AG09319 (cell line): Measurements from ENCODE around the gene NOM1.
"Not testable (repeated sequence)": the region's sequence is repeated elsewhere in the genome, so short reads cannot be mapped to it uniquely, and the experiment has no call there.

ENCODE experiments used
- DNase-seq: peaks from one replicate; pipeline ENCODE4 v3.0.0-alpha.2; 2010; ENCODE audit warnings: low read depth; ENCODE audit errors: extremely low read depth
- CTCF ChIP-seq: IDR thresholded peaks from 2 replicates; pipeline ENCODE4 v1.5.1; 2011; ENCODE audit warnings: low read depth, mild to moderate bottlenecking, inconsistent platforms, low read length, moderate library complexity

The NOM1 gene

GRCh38 chr7:156932006-156932405 lies 17.5 kb upstream of the NOM1 start:
- no peak for DNase-seq
- no peak for TF ChIP-seq CTCF

GRCh38 chr7:156935250-156935649 lies 14.3 kb upstream of the NOM1 start:
- DNase-seq, result no peak
- no peak for TF ChIP-seq CTCF

- DNase-seq, result not testable (repeated sequence)
Observed at GRCh38 chr7:156936766-156937165, 12.7 kb upstream of the NOM1 start.

GRCh38 chr7:156940421-156941122 lies 8.9 kb upstream of the NOM1 start:
- no peak for DNase-seq
- no peak for TF ChIP-seq CTCF

GRCh38 chr7:156941393-156942182 lies 7.9 kb upstream of the NOM1 start:
- TF ChIP-seq CTCF, result no peak

GRCh38 chr7:156942708-156943090 lies 6.8 kb upstream of the NOM1 start:
- TF ChIP-seq CTCF, result no peak

More at GRCh38 chr7:156941393-156942182, 7.9 kb upstream of the NOM1 start:
- DNase-seq, result no peak

GRCh38 chr7:156943091-156944041 lies 6.1 kb upstream of the NOM1 start:
- no peak for TF ChIP-seq CTCF
- no peak for DNase-seq

More at GRCh38 chr7:156942708-156943090, 6.8 kb upstream of the NOM1 start:
- no peak for DNase-seq
